ENCODE results near the gene SORCS3. TPM values are rescaled to one million over a fixed set of nuclear protein-coding genes. Genes with fewer than 3 reads are reported as not detected.

Gene SORCS3
- total RNA-seq, 1 experiment from 2014 or later: not detected

DNA sequence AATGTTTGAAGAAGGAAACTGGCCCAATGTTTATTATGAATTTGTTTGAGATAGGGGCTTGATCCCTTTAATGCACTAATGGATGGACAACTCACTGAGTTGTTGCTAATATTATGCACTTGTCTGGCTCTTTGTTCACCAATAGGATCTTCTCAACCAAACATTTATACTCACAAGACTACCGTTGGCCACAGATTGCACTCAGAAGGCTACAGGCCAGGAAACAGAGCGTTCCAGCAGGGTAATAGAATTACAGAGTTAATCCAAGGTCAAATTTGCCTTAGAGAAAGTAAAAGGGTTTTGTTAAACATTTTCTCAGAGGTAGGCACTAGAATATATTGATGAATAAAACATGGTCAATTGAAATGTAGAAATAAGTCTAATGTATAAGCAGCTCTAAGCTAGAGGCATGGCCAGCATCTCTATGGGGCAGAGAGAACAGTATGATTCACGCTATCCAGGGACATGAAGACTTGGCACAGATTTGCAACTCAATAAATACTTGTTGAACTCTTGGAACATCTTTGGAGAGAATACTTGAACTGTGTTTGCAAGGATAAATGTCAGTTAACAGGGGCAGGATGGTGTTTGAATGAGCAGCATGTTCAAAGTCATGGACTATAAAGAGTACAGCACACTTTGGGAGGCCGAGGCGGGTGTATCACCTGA is 606.9 kb downstream of the SORCS3 start (continued):
- TF ChIP-seq, protein P1, sequence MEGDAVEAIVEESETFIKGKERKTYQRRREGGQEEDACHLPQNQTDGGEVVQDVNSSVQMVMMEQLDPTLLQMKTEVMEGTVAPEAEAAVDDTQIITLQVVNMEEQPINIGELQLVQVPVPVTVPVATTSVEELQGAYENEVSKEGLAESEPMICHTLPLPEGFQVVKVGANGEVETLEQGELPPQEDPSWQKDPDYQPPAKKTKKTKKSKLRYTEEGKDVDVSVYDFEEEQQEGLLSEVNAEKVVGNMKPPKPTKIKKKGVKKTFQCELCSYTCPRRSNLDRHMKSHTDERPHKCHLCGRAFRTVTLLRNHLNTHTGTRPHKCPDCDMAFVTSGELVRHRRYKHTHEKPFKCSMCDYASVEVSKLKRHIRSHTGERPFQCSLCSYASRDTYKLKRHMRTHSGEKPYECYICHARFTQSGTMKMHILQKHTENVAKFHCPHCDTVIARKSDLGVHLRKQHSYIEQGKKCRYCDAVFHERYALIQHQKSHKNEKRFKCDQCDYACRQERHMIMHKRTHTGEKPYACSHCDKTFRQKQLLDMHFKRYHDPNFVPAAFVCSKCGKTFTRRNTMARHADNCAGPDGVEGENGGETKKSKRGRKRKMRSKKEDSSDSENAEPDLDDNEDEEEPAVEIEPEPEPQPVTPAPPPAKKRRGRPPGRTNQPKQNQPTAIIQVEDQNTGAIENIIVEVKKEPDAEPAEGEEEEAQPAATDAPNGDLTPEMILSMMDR (IDR thresholded peaks at IDR 0.05 in 2 of 3, conservative IDR thresholded peaks at IDR 0.05 in 1 of 3; ENCODE audit: borderline replicate concordance in 1 of 3, insufficient read depth in 1 of 3, low read depth in 2 of 3, low read length in 2 of 3): no peak
- TF ChIP-seq, protein P2, sequence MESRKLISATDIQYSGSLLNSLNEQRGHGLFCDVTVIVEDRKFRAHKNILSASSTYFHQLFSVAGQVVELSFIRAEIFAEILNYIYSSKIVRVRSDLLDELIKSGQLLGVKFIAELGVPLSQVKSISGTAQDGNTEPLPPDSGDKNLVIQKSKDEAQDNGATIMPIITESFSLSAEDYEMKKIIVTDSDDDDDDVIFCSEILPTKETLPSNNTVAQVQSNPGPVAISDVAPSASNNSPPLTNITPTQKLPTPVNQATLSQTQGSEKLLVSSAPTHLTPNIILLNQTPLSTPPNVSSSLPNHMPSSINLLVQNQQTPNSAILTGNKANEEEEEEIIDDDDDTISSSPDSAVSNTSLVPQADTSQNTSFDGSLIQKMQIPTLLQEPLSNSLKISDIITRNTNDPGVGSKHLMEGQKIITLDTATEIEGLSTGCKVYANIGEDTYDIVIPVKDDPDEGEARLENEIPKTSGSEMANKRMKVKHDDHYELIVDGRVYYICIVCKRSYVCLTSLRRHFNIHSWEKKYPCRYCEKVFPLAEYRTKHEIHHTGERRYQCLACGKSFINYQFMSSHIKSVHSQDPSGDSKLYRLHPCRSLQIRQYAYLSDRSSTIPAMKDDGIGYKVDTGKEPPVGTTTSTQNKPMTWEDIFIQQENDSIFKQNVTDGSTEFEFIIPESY (IDR thresholded peaks at IDR 0.05; ENCODE audit: extremely low read depth, insufficient replicate concordance, low read length): no peak
- no peak for TF ChIP-seq EZH2 (IDR thresholded peaks at IDR 0.05)

DNA sequence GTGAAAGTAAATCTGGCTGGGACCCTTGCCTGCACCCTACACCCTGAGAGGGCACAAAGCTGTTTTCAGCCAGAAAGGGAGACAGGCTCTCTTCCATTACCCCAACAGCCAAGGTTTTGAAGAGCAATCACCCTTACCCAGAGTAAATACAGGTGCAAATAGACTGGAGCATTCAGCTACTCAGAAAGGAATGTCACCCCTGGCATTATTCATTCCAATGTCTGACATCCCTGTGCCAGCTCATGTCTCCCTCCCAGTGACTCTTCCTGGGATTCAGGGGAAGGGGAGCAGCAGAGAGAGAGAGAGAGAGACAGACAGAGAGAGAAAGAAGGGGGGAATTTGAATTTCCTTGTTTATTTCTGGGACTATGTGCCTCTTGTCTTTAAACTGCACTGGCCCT is 611.8 kb downstream of the SORCS3 start:
- Histone ChIP-seq H2AFZ (ENCODE audit: low read depth, low read length, poor library complexity, severe bottlenecking) (no peak overlapping the region), H3K36me3 (ENCODE audit: control insufficient read depth in 1 of 2, insufficient read depth in 2 of 2, low read length in 2 of 2) (no peaks in the 10 kb centered on the region), H3K27me3 (ENCODE audit: insufficient read depth, low read length) (no peaks in the 10 kb centered on the region), H3K4me1 (ENCODE audit: control insufficient read depth in 1 of 2, insufficient read depth in 2 of 2, low read length in 2 of 2) (no peaks in the 10 kb centered on the region), H3K9me2 (ENCODE audit: insufficient read depth) (no peaks in the 10 kb centered on the region), H3K4me3 (replicated peaks in 1 of 2; ENCODE audit: low read depth in 1 of 2, low read length in 2 of 2) (no peak overlapping the region), H3K9me3 (ENCODE audit: control insufficient read depth in 1 of 2, insufficient read depth in 1 of 2, low read depth in 1 of 2, low read length in 2 of 2) (peaks cover 6 to 27% of the 10 kb centered on the region in 2 experiments; a peak in 2 of 4 replicates), H4K20me1 (ENCODE audit: insufficient read depth) (no peaks in the 10 kb centered on the region), H3K79me2 (ENCODE audit: insufficient read depth, low read length) (no peaks in the 10 kb centered on the region), H3K4me2 (ENCODE audit: low read length) (no peak overlapping the region), H3K9ac (ENCODE audit: low read length) (no peak overlapping the region), H3K27ac (ENCODE audit: low read depth, low read length) (no peak overlapping the region)
- POLR2A ChIA-PET: no interaction called here
- CTCF ChIA-PET: no interaction called here
- intact Hi-C loops (cut with micrococcal nuclease): no loop called here
- no TSS peak for BruUV-seq (replicated peaks)
- RAD21 ChIA-PET (ENCODE audit: low non-redundant PET in 1 of 2, low total read pairs in 2 of 2, uncharacterized antibody in 2 of 2, unreplicated experiment in 2 of 2): no interaction called here
- no peak for ATAC-seq
- no peak for DNase-seq (ENCODE audit: low read depth, low spot score)
- TF ChIP-seq EGR1 (IDR thresholded peaks at IDR 0.05; ENCODE audit: low read depth): no peak
- no peak for TF ChIP-seq ZFX (IDR thresholded peaks at IDR 0.05)
- TF ChIP-seq TCF7L2 (IDR thresholded peaks at IDR 0.05; ENCODE audit: borderline replicate concordance, extremely low read depth, insufficient read depth, insufficient read length): no peak
- no peak for TF ChIP-seq ZNF274 (IDR thresholded peaks at IDR 0.05; ENCODE audit: low read depth, low read length)
- TF ChIP-seq, protein P1 (IDR thresholded peaks at IDR 0.05 in 2 of 3, conservative IDR thresholded peaks at IDR 0.05 in 1 of 3; ENCODE audit: borderline replicate concordance in 1 of 3, insufficient read depth in 1 of 3, low read depth in 2 of 3, low read length in 2 of 3): no peak
- no peak for TF ChIP-seq SIN3A (IDR thresholded peaks at IDR 0.05; ENCODE audit: low read depth)
- no peak for TF ChIP-seq ATF3 (IDR thresholded peaks at IDR 0.05)
- no peak for TF ChIP-seq REST (IDR thresholded peaks at IDR 0.05; ENCODE audit: low read depth)
- no peak for TF ChIP-seq CBX3 (IDR thresholded peaks at IDR 0.05; ENCODE audit: low read depth)
- TF ChIP-seq JUND (IDR thresholded peaks at IDR 0.05): no peak
- no peak for TF ChIP-seq ELF1 (IDR thresholded peaks at IDR 0.05; ENCODE audit: borderline replicate concordance, low read depth)
- TF ChIP-seq POLR2A (IDR thresholded peaks at IDR 0.05; ENCODE audit: borderline replicate concordance, extremely low read depth, insufficient read depth, insufficient read length): no peak
